A549 (cell line): Measurements from ENCODE around the gene DNAJC19.

Experiments used
- FOSL2 ChIP-seq, 2 experiments: fragments of 450-650 bp in 1 of 2; fragments of >200 bp in 1 of 2; sonication (Bioruptor Twin) in 1 of 2; formaldehyde crosslinking; IDR thresholded peaks; 2 replicates each; pipeline versions ENCODE4 v1.5.0 to v1.6.1; 2016 to 2020; ENCODE audit warnings: mild to moderate bottlenecking in 1 of 2, moderate library complexity in 1 of 2
- HDAC2 ChIP-seq: fragments of 200-600 bp; sonication (generic); IDR thresholded peaks from 2 replicates; pipeline ENCODE4 v1.6.1; 2016
- MYC ChIP-seq: IDR thresholded peaks from 2 replicates; pipeline ENCODE4 v1.6.1; 2012; ENCODE audit warnings: mild to moderate bottlenecking, inconsistent platforms, low read length, improper control_type of control experiment, borderline replicate concordance
- POLR2A ChIP-seq: IDR thresholded peaks from 2 replicates; pipeline ENCODE4 v1.6.1; 2012; ENCODE audit warnings: mild to moderate bottlenecking, low read length
- RAD21 ChIP-seq, 2 experiments: fragments of >200 bp in 1 of 2; sonication (Bioruptor Twin) in 1 of 2; formaldehyde crosslinking in 1 of 2; IDR thresholded peaks in 1 of 2; conservative IDR thresholded peaks in 1 of 2; 2 replicates in 1 of 2; 3 replicates in 1 of 2; pipeline ENCODE4 v1.6.1; 2012 to 2018; ENCODE audit warnings: inconsistent platforms in 1 of 2
- TF ChIP-seq, protein P1 (sequence below): fragments of >200 bp; sonication (Bioruptor Twin); formaldehyde crosslinking; IDR thresholded peaks from 3 replicates; pipeline ENCODE4 v1.5.1; 2016
- TF ChIP-seq, protein P2 (sequence below): IDR thresholded peaks from 2 replicates; pipeline ENCODE4 v1.6.1; 2012

GRCh38 chr3:181009225-181009624, 19.7 kb upstream of the DNAJC19 start:
- TF ChIP-seq, protein P1, sequence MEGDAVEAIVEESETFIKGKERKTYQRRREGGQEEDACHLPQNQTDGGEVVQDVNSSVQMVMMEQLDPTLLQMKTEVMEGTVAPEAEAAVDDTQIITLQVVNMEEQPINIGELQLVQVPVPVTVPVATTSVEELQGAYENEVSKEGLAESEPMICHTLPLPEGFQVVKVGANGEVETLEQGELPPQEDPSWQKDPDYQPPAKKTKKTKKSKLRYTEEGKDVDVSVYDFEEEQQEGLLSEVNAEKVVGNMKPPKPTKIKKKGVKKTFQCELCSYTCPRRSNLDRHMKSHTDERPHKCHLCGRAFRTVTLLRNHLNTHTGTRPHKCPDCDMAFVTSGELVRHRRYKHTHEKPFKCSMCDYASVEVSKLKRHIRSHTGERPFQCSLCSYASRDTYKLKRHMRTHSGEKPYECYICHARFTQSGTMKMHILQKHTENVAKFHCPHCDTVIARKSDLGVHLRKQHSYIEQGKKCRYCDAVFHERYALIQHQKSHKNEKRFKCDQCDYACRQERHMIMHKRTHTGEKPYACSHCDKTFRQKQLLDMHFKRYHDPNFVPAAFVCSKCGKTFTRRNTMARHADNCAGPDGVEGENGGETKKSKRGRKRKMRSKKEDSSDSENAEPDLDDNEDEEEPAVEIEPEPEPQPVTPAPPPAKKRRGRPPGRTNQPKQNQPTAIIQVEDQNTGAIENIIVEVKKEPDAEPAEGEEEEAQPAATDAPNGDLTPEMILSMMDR, result no peak
- TF ChIP-seq HDAC2, result no peak
- TF ChIP-seq FOSL2 (IDR thresholded peaks at IDR 0.05), result no peak
- no peak for TF ChIP-seq FOSL2 (CRISPR knock-in tag; IDR thresholded peaks at IDR 0.05)
- no peak for TF ChIP-seq POLR2A
- no peak for TF ChIP-seq MYC
- no peak for TF ChIP-seq RAD21 (conservative IDR thresholded peaks at IDR 0.05 in 1 of 2, IDR thresholded peaks at IDR 0.05 in 1 of 2)
- TF ChIP-seq, protein P2, sequence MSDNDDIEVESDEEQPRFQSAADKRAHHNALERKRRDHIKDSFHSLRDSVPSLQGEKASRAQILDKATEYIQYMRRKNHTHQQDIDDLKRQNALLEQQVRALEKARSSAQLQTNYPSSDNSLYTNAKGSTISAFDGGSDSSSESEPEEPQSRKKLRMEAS, result no peak
